GM19452 (cell line): ENCODE measurements around the gene PRMT9.

Experiments used
- ATAC-seq: cut with Tn5 transposase; IDR thresholded peaks from one replicate; pipeline ENCODE4 v1.9.1; 2021; ENCODE audit not compliant: unreplicated experiment

PRMT9 gene

DNA sequence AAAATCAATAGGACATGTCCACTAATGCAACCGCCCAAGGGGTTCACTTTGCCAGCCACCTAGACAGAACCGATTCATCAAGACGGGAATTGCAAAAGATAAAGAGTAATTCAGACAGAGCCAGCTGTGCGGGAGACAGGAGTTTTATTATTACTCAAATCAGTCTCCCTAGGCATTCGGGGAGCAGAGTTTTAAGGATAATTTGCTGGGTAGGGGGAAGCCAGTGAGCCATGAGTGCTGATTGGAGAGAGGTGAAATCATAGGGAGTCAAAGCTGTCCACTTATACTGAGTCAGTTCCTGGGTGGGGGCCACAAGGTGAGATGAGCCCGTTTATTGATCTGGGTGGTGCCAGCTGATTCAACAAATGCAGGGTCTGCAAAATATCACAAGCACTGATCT is 58.2 kb downstream of the PRMT9 start:
- ATAC-seq, result no peak

DNA sequence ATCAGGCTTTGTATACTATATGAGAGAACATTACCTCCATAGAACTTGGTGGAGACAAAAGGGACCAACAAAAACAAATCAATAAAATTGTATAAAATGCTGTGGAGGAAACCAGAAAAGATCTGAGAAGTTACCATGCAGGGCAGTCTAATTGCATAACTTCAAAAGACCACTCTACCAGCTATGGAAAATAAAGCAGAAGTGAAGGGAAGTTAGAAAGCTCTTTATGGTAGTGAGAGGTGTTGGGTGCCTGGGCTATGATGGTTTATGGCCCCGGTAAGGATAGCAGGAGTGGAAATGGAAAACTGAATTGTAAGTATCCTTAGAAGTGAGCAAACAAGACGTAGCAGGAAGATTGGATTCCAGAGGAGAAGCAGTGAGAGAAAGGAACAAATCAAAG is 63.6 kb downstream of the PRMT9 start:
- ATAC-seq, result no peak

DNA sequence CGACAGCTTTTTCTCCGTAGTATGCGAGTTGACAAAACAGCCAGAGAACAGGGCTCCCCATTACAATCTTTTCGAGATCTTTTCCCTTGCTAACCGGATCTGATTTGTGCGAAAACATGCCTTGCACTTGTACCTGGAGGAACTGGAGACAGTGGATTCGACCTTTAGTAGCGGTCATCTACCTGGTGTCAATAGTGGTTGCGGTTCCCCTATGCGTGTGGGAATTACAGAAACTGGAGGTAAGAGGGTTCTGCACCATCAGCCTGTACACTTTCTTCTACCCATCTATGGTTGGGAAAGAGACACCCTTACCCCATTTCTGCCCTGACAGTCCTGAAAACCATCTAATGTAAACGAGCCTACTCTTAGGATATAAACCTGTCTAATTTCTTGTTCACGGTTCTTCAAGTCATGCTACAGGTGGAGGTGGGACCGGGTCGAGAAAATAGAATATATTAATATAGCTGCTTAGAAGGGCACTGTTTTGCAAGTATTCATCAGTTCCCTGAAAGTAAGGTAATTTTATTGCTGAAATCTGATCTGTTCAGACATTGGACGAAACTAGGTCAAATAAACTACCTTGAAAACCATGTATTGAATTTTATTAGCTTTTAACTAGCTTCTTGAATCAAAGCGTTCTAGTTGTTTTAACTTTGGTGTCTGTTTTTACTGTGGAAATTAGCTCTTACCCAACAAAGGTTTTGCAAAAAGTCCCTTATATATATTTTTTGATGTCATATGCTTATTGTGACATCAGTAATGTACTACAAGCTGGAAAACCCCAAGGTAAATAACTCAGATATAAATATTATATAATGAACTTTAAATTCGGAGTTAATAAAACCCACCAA is 65.9 kb downstream of the PRMT9 start:
- peak; percentile 11 for ATAC-seq

DNA sequence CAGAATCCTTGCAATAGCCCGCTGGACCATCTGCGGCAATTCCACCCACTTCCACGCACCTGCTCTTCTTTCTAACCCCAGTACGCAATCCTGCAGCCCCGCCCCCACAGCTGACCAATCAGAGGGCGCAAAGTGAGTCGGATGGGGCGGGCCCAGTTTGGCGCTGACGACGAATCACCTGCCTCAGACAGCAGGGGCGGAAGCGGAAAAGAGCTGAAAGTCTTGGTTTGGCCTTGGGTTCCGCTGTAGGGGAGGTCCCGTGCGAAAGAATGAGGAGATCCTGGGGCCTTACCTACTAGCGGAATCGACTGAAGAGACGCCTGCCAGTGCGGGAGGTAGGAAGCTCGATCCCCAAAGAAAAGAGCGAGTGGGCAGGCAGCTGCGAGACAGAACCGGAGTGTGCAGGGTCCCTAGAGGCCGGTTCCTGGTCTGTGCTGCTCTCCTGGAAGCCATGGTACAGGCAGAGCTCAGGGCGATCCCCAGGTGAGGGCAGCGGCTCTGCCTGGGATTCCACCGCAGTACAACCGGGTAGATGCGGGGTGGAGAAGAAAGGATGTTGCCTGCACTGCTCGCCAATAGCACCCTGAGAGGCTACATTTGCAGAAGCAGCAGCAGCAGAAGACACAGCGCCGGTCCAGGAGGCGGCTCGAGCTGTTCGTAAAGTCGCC is 66.7 kb downstream of the PRMT9 start, which contains the start of gene TMEM184C:
TSS of gene TMEM184C (plus strand) at position 225 of the 668 bp plus-strand sequence. CDS start 560 bp downstream, outside the sequence.
- ATAC-seq, result peak; percentile 99

DNA sequence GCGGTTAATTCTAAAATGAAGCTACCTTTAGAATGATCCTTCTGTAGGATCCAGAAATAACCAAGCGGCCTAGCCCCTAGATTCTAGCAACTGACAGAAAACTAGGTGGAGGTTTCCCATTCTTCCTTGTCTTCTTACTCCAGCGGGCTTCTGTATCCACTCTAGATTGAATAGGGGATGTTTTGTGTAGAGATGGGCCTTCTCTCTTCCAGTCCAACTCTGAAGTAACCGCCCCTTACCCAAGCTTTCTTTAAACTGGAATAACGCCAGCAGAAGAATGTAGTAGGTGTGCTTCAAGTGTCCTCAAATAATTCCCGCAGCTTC is 67.2 kb downstream of the PRMT9 start:
- peak; percentile 24 for ATAC-seq

DNA sequence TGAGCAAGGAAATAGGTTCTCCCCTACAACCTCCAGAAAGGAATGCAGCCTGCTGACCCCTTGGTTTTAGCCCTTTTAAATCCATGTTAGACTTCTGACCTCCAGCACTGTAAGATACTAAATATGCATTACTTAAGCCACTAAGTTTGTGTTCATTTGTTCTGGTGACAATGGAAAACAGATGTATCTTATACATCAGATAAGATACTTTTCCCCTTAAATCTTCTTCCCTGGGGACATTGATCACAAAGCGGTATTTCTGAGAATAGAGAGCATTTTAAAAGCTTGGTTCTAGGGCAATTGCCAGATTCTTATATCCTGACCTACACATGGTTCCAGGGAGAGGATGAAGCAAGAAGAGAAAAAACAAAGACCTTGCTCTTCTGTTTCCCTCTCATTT is 73.3 kb downstream of the PRMT9 start:
- ATAC-seq, result no peak

DNA sequence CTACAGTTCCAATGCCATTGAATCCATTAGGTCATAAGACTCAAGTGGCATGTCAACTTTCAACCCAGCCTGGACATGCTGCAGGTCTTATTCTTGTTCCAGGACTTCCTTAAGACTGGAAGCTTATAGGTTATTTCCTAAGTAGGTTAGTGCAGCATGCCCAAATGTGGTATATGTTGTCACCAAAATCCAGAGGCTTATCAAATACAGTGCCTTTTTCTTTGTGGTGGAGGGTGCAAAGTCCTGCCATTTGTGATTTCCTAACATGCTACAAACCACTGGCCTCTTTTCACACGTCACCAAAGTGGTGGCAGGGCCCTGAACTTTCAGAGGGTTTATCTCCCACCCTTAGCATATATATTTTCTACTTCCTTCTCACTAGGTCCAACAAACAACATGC is 76.5 kb downstream of the PRMT9 start:
- ATAC-seq, result no peak

DNA sequence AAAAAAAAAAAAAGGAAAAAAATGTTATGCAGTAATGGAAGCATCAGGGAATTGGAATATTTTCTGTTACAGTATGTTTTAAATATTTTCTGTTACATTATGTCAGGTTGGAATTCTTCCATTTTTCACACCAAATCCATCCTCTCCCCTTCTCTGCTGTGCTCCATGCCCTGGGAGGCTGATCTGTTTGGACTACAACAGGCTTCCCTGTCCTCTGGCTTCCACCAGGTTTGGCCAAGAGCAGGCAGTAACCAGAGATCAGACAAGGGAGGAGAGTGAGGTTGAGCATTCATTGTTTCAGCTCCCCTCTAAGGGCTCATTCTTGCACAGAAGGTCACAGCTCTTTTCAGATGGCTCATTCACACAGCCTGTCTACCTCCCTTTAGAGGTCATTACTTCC is 78.5 kb downstream of the PRMT9 start:
- ATAC-seq, result no peak

DNA sequence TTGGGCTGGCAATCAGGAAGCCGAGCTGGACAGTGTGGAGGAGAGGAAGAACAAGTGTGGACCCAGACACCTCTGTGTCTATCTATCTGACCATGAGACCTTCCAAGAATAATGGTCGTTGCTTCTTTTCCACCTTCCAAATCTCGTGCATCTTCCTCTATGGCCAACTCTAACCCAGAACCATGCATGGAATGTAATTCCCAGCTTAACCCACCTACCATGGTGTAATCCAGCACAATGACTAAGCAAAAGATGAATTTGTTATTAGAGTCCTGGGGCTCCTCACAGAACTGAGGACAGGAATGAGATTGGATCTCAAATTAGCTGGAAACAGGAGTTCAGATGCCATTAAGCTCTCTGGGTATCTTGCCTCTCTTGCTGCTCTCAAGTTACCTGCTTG is 84.2 kb downstream of the PRMT9 start:
- ATAC-seq, result no peak

DNA sequence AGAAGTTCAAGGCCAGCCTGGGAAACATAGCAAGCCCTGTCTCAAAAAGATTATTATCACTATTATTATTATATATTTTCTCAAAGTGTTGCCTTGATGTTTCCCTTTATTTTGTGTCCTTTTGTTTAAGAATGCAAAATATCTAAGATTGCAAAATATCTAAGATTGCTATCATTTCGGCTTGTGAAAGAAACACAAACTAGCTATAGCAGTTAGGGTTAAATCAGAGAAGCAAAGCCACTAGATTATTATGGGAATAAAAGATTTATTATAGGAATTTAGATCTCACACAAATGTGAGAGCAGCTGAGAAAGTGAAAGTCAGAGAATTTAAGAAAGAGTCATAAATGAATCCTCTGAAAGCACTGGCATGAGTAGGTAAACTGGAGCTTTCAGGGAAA is 84.8 kb downstream of the PRMT9 start:
- no peak for ATAC-seq

DNA sequence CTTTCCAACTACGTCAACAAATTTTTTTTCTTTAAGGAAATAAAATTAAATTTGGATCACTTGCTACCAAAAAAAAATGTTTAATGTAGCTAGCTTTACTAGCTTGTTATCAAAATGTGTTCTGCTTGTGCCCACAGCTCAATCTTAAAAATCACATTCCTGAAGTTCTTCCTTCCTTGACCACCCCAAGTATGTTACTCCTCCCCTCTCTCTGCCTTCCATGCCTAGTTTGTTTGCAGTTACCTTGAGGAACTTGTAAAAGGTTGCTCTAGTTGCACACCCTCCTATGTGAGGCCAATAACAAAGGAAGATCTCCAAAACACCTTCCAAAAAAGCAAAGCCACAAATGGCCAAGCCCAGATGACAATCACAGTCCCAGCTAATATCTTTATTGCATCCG is 86.4 kb downstream of the PRMT9 start:
- ATAC-seq, result no peak

DNA sequence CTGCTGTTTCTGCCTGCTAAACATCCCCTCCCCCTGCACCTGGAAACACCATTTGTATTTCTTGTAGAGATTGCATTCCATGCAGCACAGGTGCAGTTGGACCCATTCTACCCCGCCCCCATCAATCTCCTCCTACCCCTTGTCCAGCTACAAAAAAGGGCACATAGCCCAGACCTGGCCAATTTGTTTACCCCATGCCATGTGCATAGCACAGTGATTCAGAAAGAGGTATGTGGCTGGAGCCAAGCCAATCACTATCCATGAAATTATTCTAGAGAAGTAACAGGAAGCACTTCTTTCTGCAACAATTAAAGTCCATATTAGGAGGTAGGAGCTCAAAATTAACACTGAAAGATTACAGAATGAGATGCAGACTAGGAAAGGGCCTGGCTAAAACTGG is 87.0 kb downstream of the PRMT9 start:
- ATAC-seq, result no peak

DNA sequence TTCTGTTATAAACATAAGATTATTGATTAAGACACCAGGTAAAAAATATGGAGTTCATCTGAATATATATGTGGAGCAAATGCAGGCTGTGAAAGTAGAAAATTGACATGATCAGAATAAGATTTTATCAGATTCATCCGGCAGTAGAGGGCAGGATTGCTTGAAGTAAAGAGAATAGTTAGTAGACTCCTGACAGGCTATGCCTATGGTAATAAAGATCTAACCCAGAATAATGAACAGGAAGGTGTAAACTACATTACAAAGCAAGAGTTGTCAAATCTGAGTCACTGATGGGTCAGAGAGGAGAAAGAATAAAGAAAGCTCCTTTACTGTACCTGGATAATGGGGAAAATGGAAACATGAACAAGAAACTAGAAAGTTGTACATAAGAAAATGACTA is 87.6 kb downstream of the PRMT9 start:
- ATAC-seq, result no peak

DNA sequence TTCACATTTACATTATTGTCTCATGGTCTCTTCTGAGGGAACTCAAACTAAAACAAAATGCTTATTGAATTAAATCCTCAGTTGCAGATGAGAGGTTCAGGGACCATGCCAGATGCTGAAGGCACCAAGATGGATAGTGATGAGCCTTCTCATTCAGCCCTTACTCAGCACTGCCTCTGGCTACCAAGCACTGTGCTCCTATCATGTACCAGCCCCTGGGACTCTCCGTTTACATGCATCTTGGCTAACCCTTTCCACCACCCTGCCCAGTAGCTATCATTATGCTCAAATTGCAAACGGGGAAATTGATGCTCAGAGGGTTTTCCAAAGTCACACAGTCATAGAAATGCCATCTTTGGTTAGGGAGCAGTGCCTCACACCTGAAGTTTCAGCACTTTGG is 89.4 kb downstream of the PRMT9 start:
- ATAC-seq, result no peak

DNA sequence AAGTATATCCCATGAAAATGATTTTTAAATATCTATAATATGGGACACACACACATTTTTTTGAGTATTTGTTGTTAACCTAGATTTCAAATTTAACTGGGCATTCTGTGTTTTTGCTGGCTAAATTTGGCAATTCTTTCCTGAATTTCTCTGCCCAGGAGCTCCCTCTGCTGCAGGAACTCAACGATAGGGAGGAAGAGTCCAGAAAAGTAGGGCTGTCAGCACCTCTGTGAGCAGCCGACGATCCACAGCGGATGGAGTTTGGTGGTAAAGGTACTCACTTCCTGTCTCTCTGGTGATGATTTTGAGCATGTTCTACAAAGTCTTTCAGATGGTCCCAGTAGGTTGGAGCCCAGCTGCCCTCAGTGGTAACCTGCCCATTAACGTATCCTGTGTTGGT is 89.9 kb downstream of the PRMT9 start:
- ATAC-seq, result no peak

DNA sequence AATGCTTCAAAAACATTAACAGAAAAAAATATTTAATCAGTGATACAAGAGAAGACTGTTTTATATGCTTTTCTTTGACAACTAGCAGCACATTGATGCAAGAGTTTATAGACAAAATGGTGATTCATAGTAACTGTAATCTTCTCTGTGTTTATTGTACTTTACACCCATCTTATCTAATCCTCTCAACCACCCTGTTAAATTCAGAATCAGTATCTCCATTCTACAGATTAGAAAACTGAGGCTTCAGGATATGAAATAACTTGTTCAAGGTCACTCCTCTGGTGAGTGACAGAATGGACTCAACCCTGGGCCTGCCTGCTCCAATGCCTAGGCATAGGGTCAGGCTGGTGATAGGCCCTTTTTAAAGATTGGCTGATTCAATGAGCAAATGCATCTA is 92.9 kb downstream of the PRMT9 start:
- ATAC-seq, result no peak

DNA sequence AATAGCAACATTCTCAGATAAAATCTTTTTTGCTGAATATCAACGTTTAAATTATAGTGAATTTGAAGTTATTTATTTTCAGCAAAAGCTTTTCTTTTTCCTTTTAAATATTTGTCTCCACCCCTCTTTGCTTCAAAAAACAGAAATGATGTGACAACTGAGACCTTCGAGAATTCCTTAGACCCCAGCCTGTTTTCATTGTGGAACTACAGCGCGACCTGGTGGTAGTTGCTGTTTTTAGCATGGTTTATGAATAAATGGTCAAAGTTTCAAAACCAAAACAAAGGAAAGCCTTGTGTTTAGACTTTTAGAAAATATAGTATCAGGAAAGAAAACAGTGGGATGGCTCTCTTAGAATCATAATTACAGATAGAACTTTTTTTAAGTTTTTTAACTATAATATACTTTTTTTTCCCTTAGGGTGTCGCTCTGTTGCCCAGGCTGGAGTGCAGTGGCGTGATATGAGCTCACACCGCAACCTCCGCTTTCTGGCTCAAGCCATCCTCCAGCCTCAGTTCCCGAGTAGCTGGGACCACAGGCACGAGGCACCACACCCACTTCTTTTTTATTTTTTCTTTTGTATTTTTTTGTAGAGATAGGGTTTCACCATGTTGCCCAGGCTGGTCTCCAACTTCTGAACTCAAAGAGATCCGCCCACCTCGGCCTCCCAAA is 93.6 kb downstream of the PRMT9 start:
- no peak for ATAC-seq

DNA sequence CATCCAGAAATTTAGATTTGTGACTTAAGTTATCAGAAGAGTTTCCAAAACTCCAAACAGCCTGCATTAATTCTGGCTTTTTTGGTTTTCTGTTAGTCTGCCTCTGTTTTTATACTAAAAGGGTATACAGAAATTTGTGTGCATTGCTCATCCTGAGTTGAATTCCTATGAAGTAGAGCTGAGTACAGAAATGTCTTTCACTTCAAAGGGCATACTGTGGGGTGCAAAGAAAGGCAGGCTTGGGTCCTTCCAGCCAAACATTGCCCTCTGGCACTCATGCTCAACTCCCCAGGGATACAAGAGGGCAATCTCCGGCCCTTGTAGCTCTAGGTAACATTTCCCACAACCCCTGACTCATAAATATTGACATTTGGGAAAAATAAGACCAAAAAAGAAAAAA is 94.4 kb downstream of the PRMT9 start:
- ATAC-seq, result no peak
